DND-41 (cell line): ENCODE results near the gene RASGRP4.

Experiments used
- ATAC-seq: fragments of 200-7000 bp; cut with Tn5 transposase; 3 replicates; pipeline ENCODE4 v1.9.1; 2021; ENCODE audit warnings: low read depth; ENCODE audit not compliant: insufficient read depth
- DNase-seq: peaks from one replicate; pipeline ENCODE4 v3.0.0-alpha.2; 2020
- H2AFZ ChIP-seq: 2 replicates; pipeline ENCODE4 v1.6.0; 2012; ENCODE audit warnings: low read depth, low read length
- H3K27ac ChIP-seq: 2 replicates; pipeline ENCODE4 v1.5.1; 2012; ENCODE audit warnings: low read length, inconsistent platforms
- H3K27me3 ChIP-seq: fragments of 200-600 bp; sonication (generic); 2 replicates; pipeline ENCODE4 v1.6.0; 2012; ENCODE audit warnings: low read length, mild to moderate bottlenecking, inconsistent platforms; ENCODE audit not compliant: insufficient read depth, poor library complexity
- H3K36me3 ChIP-seq: 2 replicates; pipeline ENCODE4 v1.5.1; 2012; ENCODE audit warnings: low read length, inconsistent platforms; ENCODE audit not compliant: insufficient read depth
- H3K4me1 ChIP-seq: 2 replicates; pipeline ENCODE4 v1.5.1; 2012; ENCODE audit warnings: mild to moderate bottlenecking, low read length; ENCODE audit not compliant: insufficient read depth
- H3K4me2 ChIP-seq: 2 replicates; pipeline ENCODE4 v1.6.0; 2012; ENCODE audit warnings: mild to moderate bottlenecking, moderate library complexity, low read length, inconsistent platforms; ENCODE audit not compliant: insufficient read depth
- H3K4me3 ChIP-seq, 2 experiments: fragments of 200-600 bp in 1 of 2; shearing (Covaris generic) in 1 of 2; 2 replicates each; pipeline ENCODE4 v1.5.1; 2012 to 2016; ENCODE audit warnings: inconsistent platforms in 2 of 2, low read length in 2 of 2, mild to moderate bottlenecking in 2 of 2, low read depth in 1 of 2, moderate library complexity in 1 of 2
- H3K79me2 ChIP-seq: 2 replicates; pipeline ENCODE4 v1.6.0; 2012; ENCODE audit warnings: low read length, inconsistent platforms; ENCODE audit not compliant: insufficient read depth
- H3K9ac ChIP-seq: 2 replicates; pipeline ENCODE4 v1.6.0; 2012; ENCODE audit warnings: low read depth, mild to moderate bottlenecking, inconsistent platforms, low read length, moderate library complexity
- H3K9me3 ChIP-seq: 2 replicates; pipeline ENCODE4 v1.5.1; 2012; ENCODE audit warnings: low read length, moderate library complexity, mild to moderate bottlenecking, inconsistent platforms; ENCODE audit not compliant: insufficient read depth, severe bottlenecking
- H4K20me1 ChIP-seq: 2 replicates; pipeline ENCODE4 v1.6.0; 2012; ENCODE audit warnings: low read length; ENCODE audit not compliant: insufficient read depth
- CTCF ChIP-seq: IDR thresholded peaks from 2 replicates; pipeline ENCODE4 v1.5.1; 2012; ENCODE audit warnings: borderline replicate concordance, low read length, moderate library complexity, mild to moderate bottlenecking; ENCODE audit not compliant: poor library complexity, severe bottlenecking; ENCODE audit errors: extremely low read depth
- EZH2 ChIP-seq: IDR thresholded peaks from 3 replicates; pipeline ENCODE4 v1.6.1; 2012; ENCODE audit warnings: borderline replicate concordance, low read depth, mild to moderate bottlenecking, moderate library complexity, low read length, inconsistent platforms; ENCODE audit not compliant: severe bottlenecking

RASGRP4 gene

DNA sequence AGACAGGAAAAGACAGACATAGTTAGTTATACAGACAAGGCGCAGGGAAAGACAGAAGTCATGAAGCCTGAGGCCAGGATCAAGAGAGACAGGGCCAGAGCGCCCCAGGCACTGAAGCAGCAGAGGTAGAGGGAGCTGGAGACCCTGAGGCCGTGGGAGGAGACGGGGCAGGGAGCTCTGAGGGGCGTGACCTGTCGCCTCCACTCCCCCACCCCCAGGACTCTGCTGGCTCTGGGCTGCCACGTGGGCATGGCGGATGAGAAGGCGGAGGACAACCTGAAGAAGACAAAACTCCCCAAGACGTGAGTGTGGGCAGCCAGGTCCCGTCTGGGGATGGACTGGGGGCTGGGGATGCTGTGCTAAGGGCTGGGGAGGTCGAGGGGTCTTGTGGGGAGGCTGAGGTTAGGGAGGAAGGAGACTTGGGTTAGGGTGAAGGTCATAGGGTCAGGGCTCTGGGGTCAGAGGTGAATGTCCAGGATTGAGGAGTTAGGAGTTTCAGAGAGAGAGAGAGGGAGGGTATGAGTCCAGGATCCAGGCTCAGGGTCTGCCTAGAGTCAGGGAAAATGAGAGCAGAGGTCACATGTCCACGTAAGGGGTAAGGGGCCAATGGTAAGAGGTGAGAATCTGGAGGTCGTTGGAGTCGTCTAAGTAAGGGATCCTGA lies 38.5 kb upstream of the RASGRP4 start:
- Histone ChIP-seq H3K4me3 (no peak overlapping the region), H2AFZ (no peak overlapping the region), H3K4me2 (no peak overlapping the region), H3K27ac (no peak overlapping the region), H3K9me3 (no peaks in the 10 kb centered on the region), H3K79me2 (no peaks in the 10 kb centered on the region), H3K36me3 (no peaks in the 10 kb centered on the region), H4K20me1 (no peaks in the 10 kb centered on the region), H3K9ac (no peak overlapping the region), H3K27me3 (no peaks in the 10 kb centered on the region), H3K4me1 (no peaks in the 10 kb centered on the region)
- no peak for TF ChIP-seq CTCF
- TF ChIP-seq EZH2: no peak
- DNase-seq (no peak), ATAC-seq (no peak)

DNA sequence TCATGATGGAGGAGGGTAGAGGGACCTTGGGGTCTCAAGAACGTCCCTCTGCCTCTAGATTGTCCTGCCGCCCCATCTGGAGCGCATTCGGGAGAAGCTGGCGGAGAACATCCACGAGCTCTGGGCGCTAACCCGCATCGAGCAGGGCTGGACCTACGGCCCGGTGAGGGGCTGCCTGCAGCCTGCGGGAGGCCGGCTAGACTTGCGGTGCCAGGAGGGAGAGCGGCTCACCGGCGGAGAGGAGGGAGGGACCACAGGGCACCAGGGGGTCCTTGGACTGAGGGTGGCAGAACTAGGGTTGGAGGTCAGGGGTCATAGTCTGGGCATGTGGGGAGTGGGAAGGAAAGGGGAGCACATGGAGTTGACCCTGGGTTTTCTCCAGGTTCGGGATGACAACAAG lies 37.3 kb upstream of the RASGRP4 start:
- Histone ChIP-seq H2AFZ (no peak overlapping the region), H3K36me3 (no peaks in the 10 kb centered on the region), H3K4me3 (no peak overlapping the region), H3K9me3 (no peaks in the 10 kb centered on the region), H3K79me2 (no peaks in the 10 kb centered on the region), H4K20me1 (no peaks in the 10 kb centered on the region), H3K4me1 (no peaks in the 10 kb centered on the region), H3K4me2 (no peak overlapping the region), H3K27ac (no peak overlapping the region), H3K27me3 (no peaks in the 10 kb centered on the region), H3K9ac (no peak overlapping the region)
- ATAC-seq (no peak), DNase-seq (no peak)
- TF ChIP-seq CTCF: no peak
- TF ChIP-seq EZH2: no peak

DNA sequence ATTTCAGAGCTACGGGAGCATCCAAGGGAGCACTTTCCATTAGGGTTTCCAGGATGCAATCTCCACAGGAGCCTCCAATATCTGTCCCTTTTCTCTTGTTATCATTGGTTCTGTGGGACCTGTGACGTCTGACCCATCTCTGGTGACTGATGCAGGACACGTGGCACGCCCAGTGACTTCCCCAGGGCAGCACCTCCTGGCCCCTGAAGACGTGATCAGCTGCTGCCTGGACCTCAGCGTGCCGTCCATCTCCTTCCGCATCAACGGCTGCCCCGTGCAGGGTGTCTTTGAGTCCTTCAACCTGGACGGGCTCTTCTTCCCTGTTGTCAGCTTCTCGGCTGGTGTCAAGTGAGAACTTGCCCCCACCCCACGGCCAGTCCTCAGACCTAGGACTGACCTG lies 33.0 kb upstream of the RASGRP4 start:
- TF ChIP-seq EZH2 (no peak), CTCF (no peak)
- Histone ChIP-seq H3K79me2 (no peaks in the 10 kb centered on the region), H3K36me3 (no peaks in the 10 kb centered on the region), H3K9ac (no peak overlapping the region), H4K20me1 (no peaks in the 10 kb centered on the region), H3K4me3 (no peak overlapping the region), H3K4me2 (no peak overlapping the region), H3K4me1 (no peaks in the 10 kb centered on the region), H2AFZ (no peak overlapping the region), H3K9me3 (no peaks in the 10 kb centered on the region), H3K27me3 (no peaks in the 10 kb centered on the region), H3K27ac (no peak overlapping the region)
- ATAC-seq: no peak
- DNase-seq: no peak
